HG02870 (cell line): ENCODE measurements around the gene CRYAA.

Source experiments
- ATAC-seq: cut with Tn5 transposase; IDR thresholded peaks from one replicate; pipeline ENCODE4 v1.9.1; 2021; ENCODE audit warnings: mild to moderate bottlenecking, moderate library complexity; ENCODE audit not compliant: unreplicated experiment

The CRYAA gene

DNA sequence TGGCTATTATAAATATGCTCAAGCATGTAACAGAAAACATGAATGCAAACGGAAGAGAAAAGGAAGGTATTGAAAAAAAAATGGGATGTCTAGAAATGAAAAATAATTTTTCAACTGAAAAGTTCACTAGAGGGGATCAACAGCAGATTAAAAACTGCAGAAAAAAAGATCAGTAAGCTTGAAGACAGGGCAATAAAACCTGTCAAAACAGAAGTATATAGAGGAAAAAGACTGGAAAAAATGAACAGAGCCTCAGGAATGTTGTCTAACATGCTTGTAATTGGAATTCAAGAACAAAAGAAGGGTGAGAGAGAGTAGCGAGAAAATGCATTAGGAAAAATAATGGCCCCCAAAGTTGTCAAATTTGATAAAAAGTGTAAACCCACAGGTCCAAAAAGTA, 29.6 kb downstream of the CRYAA start:
- ATAC-seq = no peak

DNA sequence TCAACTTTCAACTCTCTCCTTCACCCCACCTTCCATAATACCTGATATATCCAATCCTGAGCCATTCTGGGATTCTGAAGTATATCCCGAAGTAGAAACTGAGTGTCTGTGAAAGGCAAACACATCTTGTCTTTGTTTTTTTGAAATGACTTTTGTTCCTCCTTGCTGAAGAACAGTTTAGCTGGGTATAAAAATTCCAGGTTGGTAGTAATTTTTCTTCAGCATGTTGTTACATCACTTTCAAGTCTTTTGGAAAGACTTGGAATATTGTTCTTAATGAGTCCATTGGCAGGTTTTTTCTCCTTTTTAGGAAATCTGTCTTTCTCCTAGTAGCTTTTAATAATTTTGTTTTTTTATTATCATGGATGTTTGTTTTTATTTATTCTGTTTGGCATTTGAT, 32.7 kb downstream of the CRYAA start:
- no peak for ATAC-seq

- no peak for ATAC-seq
Measured at GRCh38 chr21:43203591-43203990, 34.8 kb downstream of the CRYAA start.

- no peak for ATAC-seq
Measured at GRCh38 chr21:43204638-43205037, 35.8 kb downstream of the CRYAA start.

DNA sequence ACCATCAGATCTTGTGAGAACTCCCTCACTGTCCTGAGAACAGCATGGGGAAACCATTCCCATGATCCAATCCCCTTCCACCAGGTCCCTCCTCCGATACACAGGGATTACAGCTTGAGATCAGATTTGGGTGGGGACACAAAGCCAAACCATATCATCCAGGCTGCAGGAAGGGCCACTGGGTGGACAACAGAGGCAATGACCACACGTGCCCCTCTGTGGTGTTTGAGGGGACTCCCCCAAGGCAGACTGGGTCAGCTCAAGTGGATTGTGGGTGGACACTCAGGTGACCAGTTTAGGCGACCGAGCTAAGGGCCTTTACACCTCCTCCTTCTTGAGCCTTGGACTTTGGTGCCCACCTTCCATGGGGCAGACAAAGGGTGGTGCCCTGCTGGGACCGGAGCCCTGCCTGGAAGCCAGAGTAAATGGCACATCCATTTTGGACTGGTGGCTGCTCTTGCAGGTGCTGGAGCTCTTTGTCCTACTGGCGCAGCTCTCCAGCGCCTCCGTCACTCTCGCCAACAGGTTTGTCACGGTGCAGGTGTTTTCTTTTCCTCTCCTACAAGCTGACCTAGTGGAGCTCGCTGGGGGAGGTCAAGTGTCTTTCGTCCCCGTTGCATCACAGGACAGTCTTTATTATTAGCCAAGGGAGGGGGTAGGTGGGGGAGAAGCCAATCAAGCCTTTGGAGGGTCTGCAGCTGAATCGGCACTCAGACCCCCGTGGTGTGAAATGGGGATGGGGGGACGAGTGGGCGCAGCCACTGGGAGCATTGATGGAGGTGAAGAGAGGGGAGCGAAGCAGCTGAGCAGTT, 37.6 kb downstream of the CRYAA start:
- no peak for ATAC-seq

DNA sequence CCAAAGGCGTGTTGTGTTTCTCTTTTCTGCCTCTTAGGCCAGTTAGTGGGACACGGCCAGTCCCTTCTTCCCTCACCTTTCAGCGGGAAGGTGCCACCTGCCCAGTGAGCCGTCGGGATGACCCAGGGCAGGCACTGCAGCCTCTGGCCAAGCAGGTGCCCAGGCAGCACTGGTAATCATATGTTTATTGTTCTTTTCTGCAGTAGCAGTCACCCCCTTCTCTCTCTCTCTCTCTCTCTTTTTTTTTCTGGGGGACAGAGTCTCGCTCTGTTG, 38.2 kb downstream of the CRYAA start:
- no peak for ATAC-seq

DNA sequence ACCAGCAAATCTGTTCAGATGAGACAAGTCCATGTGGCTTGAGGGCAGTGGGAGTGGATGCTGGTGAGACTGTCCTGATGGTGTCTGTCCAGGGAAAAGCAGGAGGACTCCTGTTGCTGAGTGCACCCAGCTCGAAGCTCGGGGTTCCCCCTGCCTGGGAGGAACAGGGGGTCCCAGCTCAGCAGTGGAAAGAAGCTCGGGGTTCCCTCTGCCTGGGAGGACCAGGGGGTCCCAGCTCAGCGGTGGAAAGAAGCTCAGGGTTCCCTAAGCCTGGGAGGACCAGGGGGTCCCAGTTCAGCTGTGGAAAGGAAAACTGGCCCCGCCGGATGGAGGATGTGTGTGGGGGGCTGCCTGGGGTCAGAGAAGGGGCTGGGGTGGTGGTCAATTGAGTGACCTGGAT, 39.1 kb downstream of the CRYAA start:
- no peak for ATAC-seq

DNA sequence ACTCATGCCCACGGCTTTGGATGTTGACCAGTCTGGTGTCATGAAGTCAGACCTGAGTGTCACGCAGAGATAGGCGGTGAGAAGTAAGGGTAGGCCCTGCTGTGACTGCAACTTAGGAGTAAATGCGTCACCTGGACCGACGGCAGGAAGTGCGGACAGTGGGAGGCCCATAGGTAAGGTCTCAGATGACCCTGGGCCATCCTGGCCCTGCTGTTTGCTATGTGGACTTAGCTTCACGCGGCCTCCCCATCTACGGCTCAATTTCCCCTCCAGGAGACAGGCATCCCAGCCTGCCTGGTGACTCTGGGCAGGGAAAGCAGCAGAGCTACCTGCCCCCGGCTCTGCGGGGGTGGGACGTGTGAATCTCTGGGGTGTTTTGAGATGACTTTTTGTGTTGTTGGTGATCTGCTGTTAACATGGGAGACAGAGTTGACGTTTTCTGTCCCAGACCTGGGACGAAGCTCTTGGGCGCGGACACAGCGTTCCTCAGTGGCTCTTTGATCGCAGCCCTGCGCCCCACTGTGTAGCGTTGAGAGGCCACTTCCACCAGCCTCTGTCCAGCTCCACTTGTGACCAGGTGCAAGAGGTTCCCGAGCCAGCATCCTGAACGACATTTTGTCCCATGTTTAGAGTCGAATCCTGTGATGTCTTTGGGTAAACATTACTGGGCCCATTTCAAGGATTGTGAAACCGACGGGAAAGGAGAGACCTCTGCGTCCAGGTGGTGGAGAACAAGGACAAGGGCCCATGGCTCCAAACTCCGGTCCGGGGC, 39.9 kb downstream of the CRYAA start:
- ATAC-seq = no peak

DNA sequence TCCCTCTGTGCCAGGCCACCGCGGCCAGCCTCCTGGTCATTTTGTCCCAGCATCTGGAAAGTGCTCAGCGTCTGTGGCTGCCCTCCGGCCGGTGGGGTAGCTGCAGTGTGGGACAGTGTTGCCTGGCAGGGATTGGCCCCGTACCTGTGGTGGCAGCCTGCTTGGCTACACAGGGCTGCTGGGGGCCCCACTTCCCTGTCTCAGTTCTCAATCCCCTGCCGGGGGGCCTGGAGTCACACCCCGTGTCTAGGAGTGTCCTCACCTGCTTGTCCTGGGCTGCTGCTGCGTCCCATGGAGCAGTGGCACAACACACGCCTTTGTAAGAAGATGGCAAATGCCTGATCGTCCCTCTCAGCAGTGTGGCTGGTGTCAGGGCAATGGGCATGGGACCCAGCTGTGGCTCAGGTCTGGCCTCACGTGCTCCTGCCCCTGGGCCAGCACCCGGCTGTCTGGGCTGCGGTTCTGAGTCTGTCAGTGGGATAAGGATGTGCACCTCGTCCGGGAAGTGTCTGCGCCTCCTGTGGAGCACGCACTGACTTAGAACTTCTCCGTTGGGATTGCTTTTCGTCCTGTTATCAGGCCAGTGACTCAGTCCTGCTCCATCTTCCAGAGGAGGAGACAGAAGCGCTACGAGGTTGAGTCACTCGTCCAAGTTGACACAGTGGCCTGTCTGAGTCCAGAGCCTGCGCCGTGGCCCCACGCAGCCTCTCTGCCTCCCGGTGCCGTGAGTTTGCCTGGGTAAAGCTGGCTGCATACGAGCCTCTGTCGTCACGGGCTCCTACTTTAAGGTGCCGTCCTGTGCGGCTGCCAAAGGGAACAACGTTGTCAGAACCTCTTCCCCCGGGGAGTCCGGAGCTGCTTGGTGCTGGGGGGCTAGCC, 41.0 kb downstream of the CRYAA start:
- no peak for ATAC-seq

DNA sequence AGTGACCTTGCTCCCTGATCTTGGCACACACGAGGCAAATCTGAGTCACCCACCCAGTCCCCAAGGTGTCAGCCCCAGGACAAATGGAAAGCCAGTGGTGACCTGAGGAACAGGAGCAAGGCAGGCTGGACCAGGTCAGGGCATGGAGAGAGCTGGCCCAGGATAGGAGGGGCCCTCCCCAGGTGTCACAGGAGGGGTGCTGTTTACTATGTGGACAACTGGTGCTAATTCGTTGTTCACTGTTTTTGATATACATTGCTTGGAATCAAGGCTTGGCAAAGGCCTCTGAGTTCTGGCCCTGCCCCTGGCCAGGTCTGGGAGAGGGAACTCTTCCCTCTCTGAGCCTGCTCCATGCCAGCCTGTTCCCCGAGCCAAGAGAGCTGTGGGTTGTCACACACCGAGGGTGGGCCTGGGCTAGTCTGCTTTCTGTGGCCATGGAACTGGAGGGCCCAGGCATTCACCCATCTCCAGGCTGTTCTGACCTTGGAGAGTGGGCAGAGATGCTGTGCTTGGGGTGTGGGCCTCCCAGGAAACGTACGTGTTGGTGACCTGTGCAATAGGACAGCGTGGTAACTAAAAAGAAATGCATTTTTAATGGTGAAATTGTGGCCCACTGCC, 41.8 kb downstream of the CRYAA start:
- ATAC-seq = no peak

GRCh38 chr21:43211072-43211759, 42.4 kb downstream of the CRYAA start:
- no peak for ATAC-seq

- ATAC-seq = no peak
Measured at GRCh38 chr21:43211760-43212115, 42.9 kb downstream of the CRYAA start.
